Suprapubic skin (tissue), 4 donors: ENCODE measurements around the gene UTP15. TPM values are rescaled to one million over a fixed set of nuclear protein-coding genes. Genes with fewer than 3 reads are reported as not detected.

ENCODE experiments used
- DNase-seq, 2 donors: peaks; one replicate each; pipeline ENCODE4 v3.0.0-alpha.2; 2019; ENCODE audit warnings: low spot score in 2 of 2
- H3K27ac ChIP-seq: fragments of 200-600 bp; sonication (generic); one replicate; pipeline ENCODE4 v1.5.1; 2019
- H3K27me3 ChIP-seq: fragments of 200-600 bp; sonication (generic); one replicate; pipeline ENCODE4 v1.5.1; 2019
- H3K36me3 ChIP-seq: fragments of 200-600 bp; sonication (generic); one replicate; pipeline ENCODE4 v1.5.1; 2019
- H3K4me1 ChIP-seq: fragments of 200-600 bp; sonication (generic); one replicate; pipeline ENCODE4 v1.5.1; 2019
- H3K4me3 ChIP-seq: fragments of 200-600 bp; sonication (generic); one replicate; pipeline ENCODE4 v1.5.1; 2019; ENCODE audit warnings: mild to moderate bottlenecking
- H3K9me3 ChIP-seq: fragments of 200-600 bp; sonication (generic); one replicate; pipeline ENCODE4 v1.5.1; 2019
- CTCF ChIP-seq, 2 donors: fragments of 200-600 bp in 1 of 2; fragments of 450-650 bp in 1 of 2; sonication (generic) in 1 of 2; IDR thresholded peaks; one replicate each; pipeline ENCODE4 v1.5.1; 2016 to 2019; ENCODE audit warnings: antibody characterized with exemption in 2 of 2, mild to moderate bottlenecking in 1 of 2, moderate library complexity in 1 of 2
- EP300 ChIP-seq: sonication (generic); formaldehyde crosslinking; IDR thresholded peaks from one replicate; pipeline ENCODE4 v1.6.1; 2017; ENCODE audit warnings: antibody characterized with exemption
- POLR2A ChIP-seq, 2 donors: fragments of 450-650 bp; IDR thresholded peaks; one replicate each; pipeline ENCODE4 v1.6.1; 2017; ENCODE audit warnings: antibody characterized with exemption in 2 of 2, mild to moderate bottlenecking in 2 of 2, moderate library complexity in 2 of 2
- POLR2AphosphoS5 ChIP-seq, 3 donors: sonication (generic); formaldehyde crosslinking; IDR thresholded peaks; one replicate each; pipeline ENCODE4 v1.6.1; 2017; ENCODE audit warnings: antibody characterized with exemption in 3 of 3
- WGBS: methylation state at CpG from one replicate; pipeline ENCODE4 v1.1.5; 2018; 5-methylcytosine and 5-hydroxymethylcytosine counted together
- total RNA-seq, 4 donors: library from RNA; depleted of rRNA; stranded (reverse); fragments of >200 nt; gene quantifications; one replicate each; pipeline ENCODE4 v1.1.0, GENCODE V29; 2016

The UTP15 gene
- total RNA-seq, 4 donors from 2014 or later, result 31.4 to 67.8 (median 47.8) TPM

- Histone ChIP-seq H3K4me3 (no peak overlapping the region), H3K36me3 (no peaks in the 10 kb centered on the region), H3K9me3 (no peaks in the 10 kb centered on the region), H3K4me1 (no peaks in the 10 kb centered on the region), H3K27me3 (no peaks in the 10 kb centered on the region), H3K27ac (no peak overlapping the region)
- TF ChIP-seq POLR2A (IDR thresholded peaks at IDR 0.05), result no peak
- no peak for TF ChIP-seq EP300
- TF ChIP-seq POLR2AphosphoS5 (IDR thresholded peaks at IDR 0.05), result peak in 1 of 3 donors; percentile 14
- TF ChIP-seq CTCF (IDR thresholded peaks at IDR 0.05), result no peak
- 58% methylated on average over 2 of the region's 2 CpGs for WGBS
- DNase-seq, result no peak
Observed at GRCh38 chr5:73615085-73615484, 49.5 kb downstream of the UTP15 start.

- WGBS, result 91% methylated on average over 4 of the region's 4 CpGs
- H3K27me3 ChIP-seq, result no peaks in the 10 kb centered on the region
Observed at GRCh38 chr5:73615947-73616346, 50.4 kb downstream of the UTP15 start.

GRCh38 chr5:73617510-73618279 is 52.2 kb downstream of the UTP15 start:
- 69% methylated on average over 9 of the region's 9 CpGs for WGBS
- H3K27ac ChIP-seq, result no peak overlapping the region
- H3K36me3 ChIP-seq, result no peaks in the 10 kb centered on the region
- H3K4me3 ChIP-seq, result no peak overlapping the region
- TF ChIP-seq POLR2AphosphoS5 (IDR thresholded peaks at IDR 0.05), result no peak
- TF ChIP-seq CTCF (IDR thresholded peaks at IDR 0.05), result no peak
- no peak for TF ChIP-seq EP300
- TF ChIP-seq POLR2A (IDR thresholded peaks at IDR 0.05), result no peak
- no peaks in the 10 kb centered on the region for H3K9me3 ChIP-seq
- DNase-seq, result no peak
- no peaks in the 10 kb centered on the region for H3K4me1 ChIP-seq
- H3K27me3 ChIP-seq, result no peaks in the 10 kb centered on the region

More at GRCh38 chr5:73615947-73616346, 50.4 kb downstream of the UTP15 start:
- no peaks in the 10 kb centered on the region for H3K4me1 ChIP-seq
- no peaks in the 10 kb centered on the region for H3K36me3 ChIP-seq
- H3K9me3 ChIP-seq, result no peaks in the 10 kb centered on the region
- TF ChIP-seq CTCF (IDR thresholded peaks at IDR 0.05) (no peak), EP300 (no peak), POLR2A (IDR thresholded peaks at IDR 0.05) (no peak), POLR2AphosphoS5 (IDR thresholded peaks at IDR 0.05) (no peak)
- H3K27ac ChIP-seq, result no peak overlapping the region
- no peak for DNase-seq
- no peak overlapping the region for H3K4me3 ChIP-seq

GRCh38 chr5:73619606-73620333 is 54.2 kb downstream of the UTP15 start:
- Histone ChIP-seq H3K36me3 (no peaks in the 10 kb centered on the region), H3K27me3 (no peaks in the 10 kb centered on the region), H3K4me3 (no peak overlapping the region), H3K4me1 (peaks cover under 1% of the 10 kb centered on the region), H3K27ac (no peak overlapping the region), H3K9me3 (no peaks in the 10 kb centered on the region)
- DNase-seq, result no peak
- TF ChIP-seq CTCF (IDR thresholded peaks at IDR 0.05), result no peak
- TF ChIP-seq EP300, result no peak
- TF ChIP-seq POLR2A (IDR thresholded peaks at IDR 0.05), result no peak
- TF ChIP-seq POLR2AphosphoS5 (IDR thresholded peaks at IDR 0.05), result no peak
- 54% methylated on average over 4 of the region's 4 CpGs for WGBS

GRCh38 chr5:73620334-73620687 is 54.8 kb downstream of the UTP15 start:
- H3K36me3 ChIP-seq, result no peaks in the 10 kb centered on the region
- TF ChIP-seq EP300 (no peak), POLR2AphosphoS5 (IDR thresholded peaks at IDR 0.05) (no peak), CTCF (IDR thresholded peaks at IDR 0.05) (no peak), POLR2A (IDR thresholded peaks at IDR 0.05) (no peak)
- DNase-seq, result no peak
- H3K4me3 ChIP-seq, result no peak overlapping the region
- no peaks in the 10 kb centered on the region for H3K27me3 ChIP-seq
- 88% methylated on average over 1 of the region's 1 CpG for WGBS
- H3K27ac ChIP-seq, result no peak overlapping the region
- H3K9me3 ChIP-seq, result no peaks in the 10 kb centered on the region
- peaks cover 6% of the 10 kb centered on the region for H3K4me1 ChIP-seq
